ENCODE data around the gene EPHA2. TPM values are rescaled to one million over a fixed set of nuclear protein-coding genes. Genes with fewer than 3 reads are reported as not detected.
"Not testable (repeated sequence)": the region's sequence is repeated elsewhere in the genome, so short reads cannot be mapped to it uniquely, and the experiment has no call there.

EPHA2 gene
- 1.2 TPM for total RNA-seq

GRCh38 chr1:16155537-16156410 is at the start of gene EPHA2:
EPHA2 (minus strand) TSS chr1:16156069; CDS start chr1:16155932, 137 bp downstream.
- DNase-seq (ENCODE audit: low spot score in 2 of 2) (peak; percentile 81 to 93), FAIRE-seq (no peak)

DNA sequence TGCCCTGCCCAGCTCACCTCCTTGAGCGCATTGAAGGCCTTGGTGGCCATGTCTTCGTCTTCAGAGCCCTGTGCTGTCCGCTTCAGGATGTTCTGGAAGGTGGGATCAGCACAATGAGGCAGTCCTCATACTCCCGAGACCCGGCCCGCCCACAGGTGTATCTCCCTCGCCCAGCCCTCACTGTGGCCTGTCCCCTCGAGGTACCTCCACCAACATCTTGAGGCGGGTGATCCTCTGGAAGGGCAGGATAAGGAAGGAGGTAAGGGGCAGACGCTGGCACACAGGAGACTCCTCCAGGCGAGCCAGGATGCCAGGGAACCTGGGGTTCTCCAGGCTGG is 49.4 kb upstream of the EPHA2 start:
- DNase-seq (ENCODE audit: low spot score in 2 of 2) (no peak), FAIRE-seq (no peak)

- FAIRE-seq (no peak), DNase-seq (ENCODE audit: low spot score in 2 of 2) (no peak)
Observed at GRCh38 chr1:16204634-16205333, 48.9 kb upstream of the EPHA2 start.

DNA sequence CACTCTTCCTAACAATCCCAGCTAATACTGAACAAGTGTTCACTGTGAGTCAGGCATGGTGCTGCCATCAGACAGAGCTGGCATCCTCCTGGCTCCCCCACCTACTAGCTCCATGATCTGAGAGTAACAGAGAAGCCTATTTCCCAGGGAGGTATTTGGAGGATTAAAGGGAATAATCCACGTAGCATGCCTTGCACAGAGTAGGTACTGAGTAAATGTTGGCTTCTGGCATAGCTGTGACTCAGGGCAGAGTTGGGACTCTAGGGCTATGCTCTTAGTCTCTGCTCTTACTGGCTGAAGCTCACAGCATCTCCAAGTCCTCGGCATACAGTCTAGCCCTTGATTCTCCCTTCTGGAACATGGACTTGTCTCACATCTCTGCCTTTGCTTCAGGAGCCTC is 48.3 kb upstream of the EPHA2 start:
- no peak for FAIRE-seq

GRCh38 chr1:16203550-16203949 is 47.7 kb upstream of the EPHA2 start:
- DNase-seq (ENCODE audit: low spot score in 2 of 2) (no peak), FAIRE-seq (no peak)

More for the DNA sequence above, 48.3 kb upstream of the EPHA2 start:
- DNase-seq (ENCODE audit: low spot score in 2 of 2) = no peak

- no peak for DNase-seq (ENCODE audit: low spot score in 2 of 2)
- FAIRE-seq = no peak
Observed at GRCh38 chr1:16202281-16203210, 46.7 kb upstream of the EPHA2 start.

DNA sequence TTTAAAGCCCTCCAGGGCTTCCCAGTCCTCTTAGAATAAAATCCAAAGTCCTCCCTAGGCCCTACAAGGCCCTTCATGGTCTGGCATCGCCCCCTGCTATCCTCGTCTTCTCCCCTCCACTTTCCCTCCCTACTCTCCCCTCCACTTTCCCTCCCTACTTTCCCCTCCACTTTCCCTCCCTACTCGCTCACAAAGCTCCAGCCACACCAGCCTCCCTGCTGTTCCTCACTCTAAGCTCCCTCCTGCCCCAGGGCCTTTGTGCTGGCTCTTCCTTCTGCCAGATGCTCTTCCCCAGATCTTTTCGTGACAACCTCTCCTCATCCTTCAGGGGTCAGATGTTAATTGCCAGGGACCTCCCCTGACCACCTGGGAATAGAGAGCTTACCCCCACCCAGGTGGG is 43.8 kb upstream of the EPHA2 start:
- FAIRE-seq (no peak), DNase-seq (ENCODE audit: low spot score in 2 of 2) (no peak)

GRCh38 chr1:16199157-16199501 is 43.3 kb upstream of the EPHA2 start:
- FAIRE-seq = no peak
- no peak for DNase-seq (ENCODE audit: low spot score in 2 of 2)

- DNase-seq (ENCODE audit: low spot score in 2 of 2) = no peak
- no peak for FAIRE-seq
Observed at GRCh38 chr1:16198444-16199156, 42.7 kb upstream of the EPHA2 start.

- DNase-seq (ENCODE audit: low spot score in 2 of 2) (no peak), FAIRE-seq (no peak)
Observed at GRCh38 chr1:16196874-16197273, 41.0 kb upstream of the EPHA2 start.

DNA sequence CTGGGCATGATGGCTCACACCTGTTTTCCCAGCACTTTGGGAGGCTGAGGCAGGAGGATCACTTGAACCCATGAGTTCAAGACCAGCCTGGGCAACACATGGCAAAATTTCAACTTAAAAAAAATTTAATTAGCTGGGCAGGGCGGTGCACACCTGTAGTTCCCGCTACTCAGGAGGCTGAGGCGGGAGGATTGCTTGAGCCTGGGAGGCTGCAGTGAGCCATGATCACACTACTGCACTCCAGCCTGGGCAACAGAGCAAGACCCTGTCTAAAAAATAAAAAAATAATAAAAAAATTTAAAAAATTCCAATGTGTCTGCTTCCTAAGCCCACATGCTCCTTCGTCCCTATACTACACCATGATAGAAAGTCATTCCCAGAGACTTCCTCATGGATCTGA is 40.3 kb upstream of the EPHA2 start:
- DNase-seq (ENCODE audit: low spot score in 2 of 2); FAIRE-seq: not testable (repeated sequence)

DNA sequence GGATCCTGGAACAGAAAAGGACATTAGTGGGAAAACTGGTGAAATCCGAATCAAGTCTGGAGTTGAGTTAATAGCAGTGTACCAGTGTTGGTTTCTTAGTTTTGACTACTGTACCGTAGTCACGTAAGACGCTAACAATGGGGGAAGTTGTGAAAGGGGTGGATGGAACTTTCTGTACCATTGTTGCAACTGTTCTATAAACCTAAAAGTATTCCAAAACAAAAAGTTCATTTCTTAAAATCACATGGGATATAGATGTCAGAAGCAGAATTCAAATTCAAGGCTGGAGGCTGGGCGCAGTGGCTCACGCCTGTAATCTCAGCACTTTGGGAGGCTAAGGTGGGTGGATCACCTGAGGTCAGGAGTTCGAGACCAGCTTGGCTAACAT is 39.6 kb upstream of the EPHA2 start:
- DNase-seq (ENCODE audit: low spot score in 2 of 2) (no peak), FAIRE-seq (no peak)

DNA sequence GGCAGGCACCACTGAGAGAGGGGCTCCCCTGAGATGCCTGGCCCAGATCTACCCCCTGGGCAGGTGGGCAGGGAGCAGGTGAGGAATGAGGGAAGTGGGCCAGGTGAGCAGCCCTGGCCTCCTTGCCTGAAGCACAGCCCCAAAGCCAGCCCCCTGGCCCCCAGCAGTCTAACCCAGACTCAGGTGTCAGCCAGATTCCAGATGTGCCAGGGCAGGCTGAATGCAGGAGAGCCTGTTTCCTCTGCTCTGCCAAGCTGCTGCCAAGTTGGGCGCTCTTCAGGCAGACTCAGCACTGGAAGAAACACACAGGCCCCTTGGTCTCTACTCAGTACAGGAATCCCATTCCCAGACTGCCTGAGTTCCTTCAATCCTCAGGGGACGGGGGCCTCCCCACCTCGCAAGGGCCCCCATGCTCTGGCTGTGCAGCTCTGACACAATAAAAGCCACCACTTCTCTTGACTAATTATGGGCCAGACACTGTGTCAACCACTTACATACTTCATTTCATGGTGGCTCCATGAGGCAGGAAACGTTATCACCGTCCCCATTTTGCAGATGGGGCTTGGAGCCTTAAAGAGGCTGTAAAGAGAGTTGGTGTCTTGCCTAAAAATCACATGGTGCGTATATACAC is 36.2 kb upstream of the EPHA2 start:
- no peak for DNase-seq (ENCODE audit: low spot score in 2 of 2)
- no peak for FAIRE-seq

GRCh38 chr1:16191309-16191708 is 35.4 kb upstream of the EPHA2 start:
- no peak for DNase-seq (ENCODE audit: low spot score in 2 of 2)
- FAIRE-seq = no peak

GRCh38 chr1:16189921-16190621 is 34.2 kb upstream of the EPHA2 start:
- DNase-seq (ENCODE audit: low spot score in 2 of 2) (no peak), FAIRE-seq (no peak)

DNA sequence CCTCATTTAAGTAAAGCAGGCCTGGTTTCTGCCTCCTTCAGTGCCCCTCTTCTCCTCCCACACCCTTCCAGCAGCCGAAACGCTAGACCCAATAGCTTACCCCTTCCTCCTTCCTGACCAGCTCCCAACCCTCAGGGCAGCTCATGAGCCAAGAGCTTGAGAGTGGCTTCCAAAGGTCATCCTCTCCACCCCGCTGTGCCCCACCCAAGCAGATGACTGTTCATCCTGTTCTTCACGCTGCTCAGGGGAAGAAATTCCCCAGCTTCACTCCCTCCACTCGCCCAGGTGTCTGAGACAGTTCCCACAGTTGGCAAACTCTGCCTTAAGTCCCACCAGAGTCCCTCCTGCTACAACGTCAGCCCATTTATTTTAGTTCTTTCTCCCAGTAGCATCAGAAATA is 33.1 kb upstream of the EPHA2 start:
- FAIRE-seq (no peak), DNase-seq (ENCODE audit: low spot score in 2 of 2) (no peak)

GRCh38 chr1:16187748-16188401 is 32.0 kb upstream of the EPHA2 start:
- DNase-seq (ENCODE audit: low spot score in 2 of 2) (peak; percentile 49 to 83), FAIRE-seq (no peak)

GRCh38 chr1:16186655-16187235 is 30.9 kb upstream of the EPHA2 start:
- no peak for FAIRE-seq

More at GRCh38 chr1:16186655-16187235, 30.9 kb upstream of the EPHA2 start:
- no peak for DNase-seq (ENCODE audit: low spot score in 2 of 2)

Data from frontal cortex (tissue), 4 donors.